Upper lobe of left lung (tissue), 6 donors: Measurements from ENCODE around the gene PUM1. TPM values are rescaled to one million over a fixed set of nuclear protein-coding genes. Genes with fewer than 3 reads are reported as not detected.
"Not testable (repeated sequence)": the region's sequence is repeated elsewhere in the genome, so short reads cannot be mapped to it uniquely, and the experiment has no call there.

Source experiments
- ATAC-seq, 2 donors: fragments of 200-7000 bp; cut with Tn5 transposase; one replicate each; pipeline ENCODE4 v1.9.1; 2022; ENCODE audit warnings: mild to moderate bottlenecking in 2 of 2, moderate library complexity in 2 of 2; ENCODE audit not compliant: low FRiP score in 2 of 2
- DNase-seq, 2 donors: peaks; one replicate each; pipeline ENCODE4 v3.0.0-alpha.2; 2019 to 2020
- H3K27ac ChIP-seq, 4 donors: fragments of 200-600 bp; sonication (generic); one replicate each; pipeline ENCODE4 v1.5.1; 2016 to 2019
- H3K27me3 ChIP-seq, 4 donors: fragments of 200-600 bp; sonication (generic); one replicate each; pipeline ENCODE4 v1.5.1; 2017 to 2019
- H3K36me3 ChIP-seq, 4 donors: fragments of 200-600 bp; sonication (generic); one replicate each; pipeline ENCODE4 v1.5.1; 2016 to 2019
- H3K4me1 ChIP-seq, 4 donors: fragments of 200-600 bp; sonication (generic); one replicate each; pipeline ENCODE4 v1.5.1; 2018 to 2019
- H3K4me3 ChIP-seq, 4 donors: fragments of 200-600 bp; sonication (generic); one replicate each; pipeline ENCODE4 v1.5.1; 2017 to 2019; ENCODE audit warnings: mild to moderate bottlenecking in 2 of 4, moderate library complexity in 1 of 4
- H3K9me3 ChIP-seq, 4 donors: fragments of 200-600 bp; sonication (generic); one replicate each; pipeline ENCODE4 v1.5.1; 2018 to 2019
- EP300 ChIP-seq, 4 donors: sonication (generic); formaldehyde crosslinking; IDR thresholded peaks; one replicate each; pipeline ENCODE4 v1.5.1; 2017; ENCODE audit warnings: antibody characterized with exemption in 4 of 4, control low read depth in 2 of 4
- POLR2A ChIP-seq, 4 donors: fragments of 450-650 bp; IDR thresholded peaks; one replicate each; pipeline ENCODE4 v1.5.1; 2016 to 2017; ENCODE audit warnings: antibody characterized with exemption in 4 of 4, mild to moderate bottlenecking in 2 of 4
- POLR2AphosphoS5 ChIP-seq, 2 donors: sonication (generic); formaldehyde crosslinking; IDR thresholded peaks; one replicate each; pipeline ENCODE4 v1.5.1; 2017; ENCODE audit warnings: antibody characterized with exemption in 2 of 2
- WGBS, 2 donors: methylation state at CpG; one replicate each; pipeline ENCODE4 v1.1.5; 2017 to 2018; 5-methylcytosine and 5-hydroxymethylcytosine counted together
- total RNA-seq, 6 donors: library from RNA; depleted of rRNA in 4 of 6; stranded (reverse); fragments of >200 nt in 4 of 6; gene quantifications; one replicate each; pipeline versions ENCODE4 v1.1.0 to v1.2.1, GENCODE V29; 2016 to 2021
- TF ChIP-seq, protein P1 (sequence below), 6 experiments: fragments of 450-650 bp in 4 of 6; fragments of 200-600 bp in 2 of 6; sonication (generic) in 2 of 6; IDR thresholded peaks; one replicate each; pipeline ENCODE4 v1.5.1; 2016 to 2019; ENCODE audit warnings: antibody characterized with exemption in 6 of 6
- donor health status: DM: no; HTN: no; CAD: no; lungs with moderate emphysema.
- donor health status: DM: no; HTN: yes; CAD: no; lungs with severe emphysema.

PUM1 gene
- total RNA-seq, 6 donors from 2014 or later: 85.7 to 124 (median 99.8) TPM

DNA sequence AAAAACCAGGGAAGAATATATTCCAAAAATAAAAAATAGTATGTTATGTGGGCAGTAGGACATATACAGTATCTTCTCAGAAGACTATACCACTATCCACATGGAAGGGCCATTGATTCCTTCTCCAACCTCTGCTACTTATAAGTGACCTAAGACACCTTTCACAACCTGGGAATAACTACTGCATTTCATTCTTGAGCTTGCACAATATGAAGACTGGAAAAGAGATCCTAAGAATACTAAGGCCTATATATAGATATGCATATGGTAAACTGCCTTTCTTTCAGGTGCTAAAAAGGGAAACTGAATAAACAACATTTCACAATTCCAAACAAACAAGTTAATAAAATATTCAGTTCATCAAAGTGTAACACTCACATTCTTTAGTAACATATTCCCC lies 125.0 kb downstream of the PUM1 start:
- ATAC-seq (no peak), DNase-seq (no peak)
- no peaks in the 10 kb centered on the region for H3K27me3 ChIP-seq
- H3K27ac ChIP-seq: no peak overlapping the region
- no peaks in the 10 kb centered on the region for H3K4me1 ChIP-seq
- H3K9me3 ChIP-seq: no peaks in the 10 kb centered on the region
- peaks cover 28 to 96% (median 69%) of the 10 kb centered on the region in 4 donors for H3K36me3 ChIP-seq
- no peak overlapping the region for H3K4me3 ChIP-seq
- TF ChIP-seq, protein P1, sequence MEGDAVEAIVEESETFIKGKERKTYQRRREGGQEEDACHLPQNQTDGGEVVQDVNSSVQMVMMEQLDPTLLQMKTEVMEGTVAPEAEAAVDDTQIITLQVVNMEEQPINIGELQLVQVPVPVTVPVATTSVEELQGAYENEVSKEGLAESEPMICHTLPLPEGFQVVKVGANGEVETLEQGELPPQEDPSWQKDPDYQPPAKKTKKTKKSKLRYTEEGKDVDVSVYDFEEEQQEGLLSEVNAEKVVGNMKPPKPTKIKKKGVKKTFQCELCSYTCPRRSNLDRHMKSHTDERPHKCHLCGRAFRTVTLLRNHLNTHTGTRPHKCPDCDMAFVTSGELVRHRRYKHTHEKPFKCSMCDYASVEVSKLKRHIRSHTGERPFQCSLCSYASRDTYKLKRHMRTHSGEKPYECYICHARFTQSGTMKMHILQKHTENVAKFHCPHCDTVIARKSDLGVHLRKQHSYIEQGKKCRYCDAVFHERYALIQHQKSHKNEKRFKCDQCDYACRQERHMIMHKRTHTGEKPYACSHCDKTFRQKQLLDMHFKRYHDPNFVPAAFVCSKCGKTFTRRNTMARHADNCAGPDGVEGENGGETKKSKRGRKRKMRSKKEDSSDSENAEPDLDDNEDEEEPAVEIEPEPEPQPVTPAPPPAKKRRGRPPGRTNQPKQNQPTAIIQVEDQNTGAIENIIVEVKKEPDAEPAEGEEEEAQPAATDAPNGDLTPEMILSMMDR (IDR thresholded peaks at IDR 0.05): no peak
- TF ChIP-seq POLR2A (IDR thresholded peaks at IDR 0.05): no peak
- TF ChIP-seq EP300 (IDR thresholded peaks at IDR 0.05): no peak
- no peak for TF ChIP-seq POLR2AphosphoS5 (IDR thresholded peaks at IDR 0.05)

GRCh38 chr1:30936541-30937171 lies 128.9 kb downstream of the PUM1 start:
- TF ChIP-seq POLR2A (IDR thresholded peaks at IDR 0.05) (no peak), POLR2AphosphoS5 (IDR thresholded peaks at IDR 0.05) (no peak)
- no peak overlapping the region for H3K27ac ChIP-seq
- no peaks in the 10 kb centered on the region for H3K27me3 ChIP-seq
- WGBS, 2 donors: 93 to 94% methylated on average over 20 of the region's 20 CpGs
- H3K36me3 ChIP-seq: peaks cover 44 to 95% (median 78%) of the 10 kb centered on the region in 4 donors
- DNase-seq (no peak), ATAC-seq (no peak)
- no peaks in the 10 kb centered on the region for H3K9me3 ChIP-seq
- no peak overlapping the region for H3K4me3 ChIP-seq
- H3K4me1 ChIP-seq: no peaks in the 10 kb centered on the region

- not testable (repeated sequence) for H3K4me3 ChIP-seq, H3K4me1 ChIP-seq, ATAC-seq, DNase-seq, H3K27me3 ChIP-seq, H3K9me3 ChIP-seq, H3K27ac ChIP-seq
- H3K36me3 ChIP-seq: peaks cover 37 to 94% (median 73%) of the 10 kb centered on the region in 4 donors
- WGBS, 2 donors: no CpG with 5 or more reads among the region's 4 CpGs
Observed at GRCh38 chr1:30935758-30936157, 129.8 kb downstream of the PUM1 start.

- Histone ChIP-seq H3K4me3 (no peak overlapping the region), H3K36me3 (peaks cover 30 to 85% (median 65%) of the 10 kb centered on the region in 4 donors), H3K9me3 (no peaks in the 10 kb centered on the region), H3K4me1 (no peaks in the 10 kb centered on the region), H3K27me3 (no peaks in the 10 kb centered on the region), H3K27ac (no peak overlapping the region)
- TF ChIP-seq POLR2A (IDR thresholded peaks at IDR 0.05) (no peak), EP300 (IDR thresholded peaks at IDR 0.05) (no peak), POLR2AphosphoS5 (IDR thresholded peaks at IDR 0.05) (no peak)
- TF ChIP-seq, protein P1 (IDR thresholded peaks at IDR 0.05): no peak
- 85 to 91% methylated on average over 3 of the region's 3 CpGs for WGBS, 2 donors
- no peak for ATAC-seq
- no peak for DNase-seq
Observed at GRCh38 chr1:30934613-30935012, 130.9 kb downstream of the PUM1 start.

DNA sequence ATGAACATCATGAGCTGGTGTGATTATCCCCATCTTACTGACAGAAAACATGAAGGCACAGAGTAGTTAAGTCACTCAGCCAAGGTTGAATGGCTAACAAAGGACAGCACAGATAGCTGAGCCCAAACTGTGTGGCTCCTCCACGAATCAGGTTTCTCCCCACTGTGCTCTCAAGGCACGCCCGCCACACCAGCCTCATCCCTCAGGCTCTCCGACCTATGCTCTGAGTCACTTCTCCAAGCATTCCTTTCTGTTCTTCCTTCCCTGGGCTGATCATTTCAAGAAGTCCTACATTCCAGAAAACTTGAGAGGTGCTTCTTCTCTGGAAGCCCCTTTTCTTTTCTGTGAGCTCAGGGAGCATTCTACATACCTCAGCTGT lies 131.7 kb downstream of the PUM1 start:
- Histone ChIP-seq H3K27ac (no peak overlapping the region), H3K4me1 (no peaks in the 10 kb centered on the region), H3K27me3 (no peaks in the 10 kb centered on the region), H3K36me3 (peaks cover 30 to 78% (median 58%) of the 10 kb centered on the region in 4 donors), H3K4me3 (no peak overlapping the region), H3K9me3 (no peaks in the 10 kb centered on the region)
- no peak for DNase-seq
- TF ChIP-seq, protein P1 (IDR thresholded peaks at IDR 0.05): no peak
- TF ChIP-seq EP300 (IDR thresholded peaks at IDR 0.05) (no peak), POLR2A (IDR thresholded peaks at IDR 0.05) (no peak), POLR2AphosphoS5 (IDR thresholded peaks at IDR 0.05) (no peak)
- ATAC-seq: no peak
- 85 to 89% methylated on average over 4 of the region's 4 CpGs for WGBS, 2 donors

- ATAC-seq (peak in 1 of 2 donors; percentile 21), DNase-seq (no peak)
- H3K27me3 ChIP-seq: no peaks in the 10 kb centered on the region
- H3K27ac ChIP-seq: no peak overlapping the region
- no peaks in the 10 kb centered on the region for H3K9me3 ChIP-seq
- TF ChIP-seq POLR2A (IDR thresholded peaks at IDR 0.05): no peak
- TF ChIP-seq EP300 (IDR thresholded peaks at IDR 0.05): no peak
- TF ChIP-seq POLR2AphosphoS5 (IDR thresholded peaks at IDR 0.05): no peak
- TF ChIP-seq, protein P1 (IDR thresholded peaks at IDR 0.05): no peak
- 74 to 75% methylated on average over 6 of the region's 6 CpGs for WGBS, 2 donors
- no peak overlapping the region for H3K4me3 ChIP-seq
- no peaks in the 10 kb centered on the region for H3K4me1 ChIP-seq
- H3K36me3 ChIP-seq: peaks cover 24 to 49% (median 34%) of the 10 kb centered on the region in 4 donors
Observed at GRCh38 chr1:30930631-30931173, 134.8 kb downstream of the PUM1 start.
